H1 (cell line): Measurements from ENCODE around the gene CIITA. TPM values are rescaled to one million over a fixed set of nuclear protein-coding genes. Genes with fewer than 3 reads are reported as not detected.

ENCODE experiments used
- CTCF ChIA-PET: fragments of 300-600 bp; sonication (Branson Sonifier 250); formaldehyde crosslinking; loops from one replicate; lab custom pipeline; 2021; ENCODE audit not compliant: partially characterized antibody; lab: Charles Lee
- POLR2A ChIA-PET: fragments of 300-600 bp; sonication (Branson Sonifier 250); formaldehyde crosslinking; loops from one replicate; lab custom pipeline; 2021; ENCODE audit warnings: inconsistent platforms; ENCODE audit not compliant: partially characterized antibody; lab: Charles Lee
- DNase-seq, 2 experiments: peaks; one replicate each; pipeline versions ENCODE4 v3.0.0 to v3.0.0-alpha.2; 2010 to 2022; ENCODE audit warnings: low spot score in 2 of 2, low read depth in 1 of 2, mixed read lengths in 1 of 2
- FAIRE-seq: peaks from 2 replicates; lab custom pipeline; 2011; peaks lifted over from hg19 to GRCh38; lab: Jason Lieb, UNC
- H2AFZ ChIP-seq: 2 replicates; pipeline ENCODE4 v1.8.1; 2012; ENCODE audit warnings: low read length, inconsistent platforms
- H2AK5ac ChIP-seq: 2 replicates; pipeline ENCODE4 v1.6.1; 2013; ENCODE audit warnings: low read depth, low read length
- H2BK120ac ChIP-seq: replicated peaks from 2 replicates; pipeline ENCODE3; 2013; ENCODE audit warnings: low read depth, low read length, inconsistent platforms
- H2BK12ac ChIP-seq: 2 replicates; pipeline ENCODE4 v1.6.1; 2013; ENCODE audit warnings: low read depth, low read length
- H2BK15ac ChIP-seq: 2 replicates; pipeline ENCODE4 v1.6.1; 2013; ENCODE audit warnings: low read length
- H2BK20ac ChIP-seq: 2 replicates; pipeline ENCODE4 v1.6.1; 2013; ENCODE audit warnings: low read length
- H2BK5ac ChIP-seq: 2 replicates; pipeline ENCODE4 v1.6.1; 2013; ENCODE audit warnings: low read depth, low read length
- H3K14ac ChIP-seq: 2 replicates; pipeline ENCODE4 v1.6.1; 2013; ENCODE audit warnings: inconsistent platforms; ENCODE audit not compliant: insufficient read length
- H3K18ac ChIP-seq: 2 replicates; pipeline ENCODE4 v1.6.1; 2013; ENCODE audit warnings: low read length; ENCODE audit errors: extremely low read depth
- H3K23ac ChIP-seq: 2 replicates; pipeline ENCODE4 v1.6.1; 2013; ENCODE audit warnings: inconsistent platforms; ENCODE audit not compliant: insufficient read length
- H3K23me2 ChIP-seq: 2 replicates; pipeline ENCODE4 v1.6.1; 2013; ENCODE audit warnings: low read depth, low read length
- H3K27ac ChIP-seq: 2 replicates; pipeline ENCODE4 v1.6.1; 2011; ENCODE audit warnings: low read depth, low read length, inconsistent platforms
- H3K27me3 ChIP-seq, 4 experiments: replicated peaks in 1 of 4; 1 replicate in 1 of 4; 2 replicates in 3 of 4; pipeline versions ENCODE4 v1.6.1 to v1.8.1; 2011 to 2013; ENCODE audit warnings: low read length in 3 of 4, mild to moderate bottlenecking in 3 of 4, inconsistent platforms in 2 of 4, mixed read lengths in 2 of 4, moderate library complexity in 1 of 4; ENCODE audit not compliant: control insufficient read depth in 3 of 4, insufficient read depth in 3 of 4; ENCODE audit errors: extremely low read depth in 1 of 4
- H3K36me3 ChIP-seq, 4 experiments: 2 replicates each; pipeline versions ENCODE4 v1.6.1 to v1.8.1; 2011 to 2013; ENCODE audit warnings: mild to moderate bottlenecking in 4 of 4, low read length in 3 of 4, moderate library complexity in 2 of 4, control low read depth in 1 of 4, inconsistent platforms in 1 of 4; ENCODE audit not compliant: insufficient read depth in 4 of 4, control insufficient read depth in 2 of 4
- H3K4ac ChIP-seq: replicated peaks from 2 replicates; pipeline ENCODE3; 2013; ENCODE audit warnings: low read length, low read depth, mixed read lengths, inconsistent platforms; ENCODE audit not compliant: insufficient read length
- H3K4me1 ChIP-seq, 4 experiments: replicated peaks in 1 of 4; 1 replicate in 1 of 4; 2 replicates in 3 of 4; pipeline versions ENCODE4 v1.6.1 to v1.8.1; 2011 to 2013; ENCODE audit warnings: low read length in 3 of 4, inconsistent platforms in 2 of 4, mixed read lengths in 1 of 4; ENCODE audit not compliant: insufficient read depth in 4 of 4, control insufficient read depth in 3 of 4
- H3K4me2 ChIP-seq, 2 experiments: 2 replicates each; pipeline versions ENCODE4 v1.6.1 to v1.8.1; 2011 to 2013; ENCODE audit warnings: low read depth in 2 of 2, low read length in 2 of 2, control low read depth in 1 of 2, inconsistent platforms in 1 of 2, mild to moderate bottlenecking in 1 of 2; ENCODE audit not compliant: insufficient read depth in 1 of 2
- H3K4me3 ChIP-seq, 4 experiments: fragments of 200-600, 300-600 bp in 1 of 4; sonication (generic), shearing (Covaris generic), sonication (Bioruptor Twin) in 1 of 4; 2 replicates each; pipeline versions ENCODE4 v1.5.1 to v1.8.1; 2011 to 2016; ENCODE audit warnings: low read length in 4 of 4, low read depth in 3 of 4, control low read depth in 2 of 4, inconsistent platforms in 2 of 4, mild to moderate bottlenecking in 2 of 4, mixed read lengths in 1 of 4, moderate library complexity in 1 of 4; ENCODE audit not compliant: insufficient read depth in 2 of 4; ENCODE audit errors: extremely low read depth in 1 of 4
- H3K56ac ChIP-seq: replicated peaks from 2 replicates; pipeline ENCODE3; 2013; ENCODE audit warnings: low read depth, mild to moderate bottlenecking, mixed read lengths, low read length, inconsistent platforms; ENCODE audit not compliant: insufficient read length
- H3K79me1 ChIP-seq: 2 replicates; pipeline ENCODE4 v1.6.1; 2013; ENCODE audit warnings: low read depth, low read length, control low read depth
- H3K79me2 ChIP-seq, 2 experiments: 2 replicates each; pipeline versions ENCODE4 v1.6.1 to v1.8.1; 2012 to 2013; ENCODE audit warnings: low read length in 2 of 2, mild to moderate bottlenecking in 2 of 2, inconsistent platforms in 1 of 2; ENCODE audit not compliant: insufficient read depth in 2 of 2, control insufficient read depth in 1 of 2
- H3K9ac ChIP-seq, 4 experiments: replicated peaks in 1 of 4; 1 replicate in 1 of 4; 2 replicates in 3 of 4; pipeline versions ENCODE4 v1.6.1 to v1.8.1; 2011 to 2013; ENCODE audit warnings: low read depth in 3 of 4, low read length in 3 of 4, control low read depth in 2 of 4, mild to moderate bottlenecking in 2 of 4, moderate library complexity in 2 of 4, inconsistent platforms in 1 of 4; ENCODE audit errors: extremely low read depth in 1 of 4
- H3K9me3 ChIP-seq, 2 experiments: 2 replicates each; pipeline versions ENCODE4 v1.6.1 to v1.8.1; 2012 to 2013; ENCODE audit warnings: mild to moderate bottlenecking in 2 of 2, moderate library complexity in 2 of 2, control low read depth in 1 of 2, inconsistent platforms in 1 of 2, low read depth in 1 of 2, low read length in 1 of 2, mixed read lengths in 1 of 2; ENCODE audit not compliant: insufficient read depth in 2 of 2
- H4K20me1 ChIP-seq, 2 experiments: replicated peaks in 1 of 2; 2 replicates each; pipeline versions ENCODE3 to v1.8.1; 2011 to 2013; ENCODE audit warnings: inconsistent platforms in 2 of 2, low read length in 2 of 2, mild to moderate bottlenecking in 1 of 2; ENCODE audit not compliant: insufficient read depth in 2 of 2, control insufficient read depth in 1 of 2
- H4K5ac ChIP-seq: 2 replicates; pipeline ENCODE4 v1.6.1; 2013; ENCODE audit warnings: low read length, low read depth, mixed read lengths, inconsistent platforms; ENCODE audit not compliant: insufficient read length
- H4K8ac ChIP-seq: 2 replicates; pipeline ENCODE4 v1.8.0; 2013; ENCODE audit warnings: mild to moderate bottlenecking, moderate library complexity, low read length, inconsistent platforms; ENCODE audit not compliant: insufficient read depth; ENCODE audit errors: extremely low read depth
- H4K91ac ChIP-seq: replicated peaks from 2 replicates; pipeline ENCODE3; 2013; ENCODE audit warnings: low read length, mixed read lengths, inconsistent platforms; ENCODE audit not compliant: insufficient read length
- ATF2 ChIP-seq: IDR thresholded peaks from 2 replicates; pipeline ENCODE4 v1.6.1; 2012; ENCODE audit warnings: low read length, inconsistent platforms
- CBX5 ChIP-seq: fragments of 300-800, 300-1000 bp; sonication (generic); IDR thresholded peaks from 2 replicates; pipeline ENCODE4 v1.7.1; 2016; ENCODE audit warnings: antibody characterized with exemption, low read length, low read depth
- SIX5 ChIP-seq: IDR thresholded peaks from 2 replicates; pipeline ENCODE4 v1.6.1; 2011; ENCODE audit warnings: mild to moderate bottlenecking, low read depth, low read length
- YY1 ChIP-seq: IDR thresholded peaks from 2 replicates; pipeline ENCODE4 v1.6.1; 2011; ENCODE audit warnings: low read depth, mild to moderate bottlenecking, low read length
- WGBS, 2 experiments: shearing (Covaris generic) in 1 of 2; methylation state at CpG; one replicate each; pipeline versions ENCODE4 v1.1.6 to v1.1.7; 2013 to 2015; ENCODE audit warnings: low lambda C conversion rate in 2 of 2, mixed read lengths in 2 of 2, inconsistent platforms in 1 of 2, low coverage in 1 of 2, missing lambda C conversion rate in 1 of 2; ENCODE audit not compliant: insufficient replicate concordance in 2 of 2, insufficient coverage in 1 of 2, insufficient read length in 1 of 2; ENCODE audit errors: extremely low coverage in 1 of 2, missing lambda C conversion rate in 1 of 2; 5-methylcytosine and 5-hydroxymethylcytosine counted together
- polyA plus RNA-seq, 7 experiments: library from polyadenylated mRNA; depleted of rRNA in 3 of 7; stranded (reverse) in 5 of 7; unstranded in 2 of 7; fragments of >200 nt in 5 of 7; fragments of 200-250 nt in 2 of 7; gene quantifications; 1 replicate in 5 of 7; 2 replicates in 1 of 7; 4 replicates in 1 of 7; pipeline versions ENCODE4 v1.2.1 to v1.2.3, GENCODE V29; 2011 to 2013; ENCODE audit warnings: missing spikeins in 2 of 7, mixed read lengths in 2 of 7
- total RNA-seq: library from RNA; stranded (reverse); fragmentation: NEBNext Ultra II Directional; extraction: Animal tissue kit (Norgen Biotek cat#: 25700); gene quantifications from 2 replicates; pipeline ENCODE4 v1.2.1, GENCODE V29; 2021

CIITA gene
- total and polyA plus RNA-seq, 2 of the 8 experiments (the other 6 are each of a cell fraction or from before 2014, with no cell fraction given), result 0.07 to 0.17 TPM

- no peak overlapping the region; the same call in 1 of the 2 replicates for H2BK12ac ChIP-seq
- no peak overlapping the region for H3K18ac ChIP-seq
- H3K4me2 ChIP-seq, result peak overlapping the region; percentile 86 to 96
- CTCF ChIA-PET, result interaction anchor here (0.7 to 1.5 kb wide), 5 partner anchors 8 to 203 kb away, joined by 3 to 10 read pairs (median 3); no protein-coding TSS in a partner anchor
- H3K4me1 ChIP-seq, result peaks cover 5 to 11% (median 8%) of the 10 kb centered on the region in 4 experiments
- no peak overlapping the region for H3K27ac ChIP-seq
- H3K14ac ChIP-seq, result no peak overlapping the region
- no peak overlapping the region for H3K56ac ChIP-seq
- DNase-seq (no peak), FAIRE-seq (no peak)
- H3K36me3 ChIP-seq, result peaks cover 0 to 4% (median 0%) of the 10 kb centered on the region in 4 experiments; a peak in 1 of 8 replicates
- no peak overlapping the region for H4K91ac ChIP-seq
- peaks cover 12% of the 10 kb centered on the region for H3K79me1 ChIP-seq
- no peak overlapping the region for H2BK120ac ChIP-seq
- no peak overlapping the region for H2AK5ac ChIP-seq
- H2BK20ac ChIP-seq, result no peak overlapping the region
- H4K8ac ChIP-seq, result no peak overlapping the region
- H4K5ac ChIP-seq, result no peak overlapping the region
- POLR2A ChIA-PET, result interaction anchor here (1.0 kb wide), 1 partner anchor 9 kb away, joined by 3 read pairs; no protein-coding TSS in a partner anchor
- H2BK5ac ChIP-seq, result no peak overlapping the region
- WGBS, 2 experiments, result 82% methylated on average over 8 of the region's 8 CpGs; no CpG with 5 or more reads in 1 of the 2 experiments
- H3K4me3 ChIP-seq, result peak overlapping the region; percentile 56 to 68 (median 62); a peak in 7 of 8 replicates
- no peak overlapping the region for H2BK15ac ChIP-seq
- H3K23ac ChIP-seq, result no peak overlapping the region
- peaks cover 0 to 43% of the 10 kb centered on the region in 2 experiments; a peak in 2 of 4 replicates for H3K79me2 ChIP-seq
- no peak overlapping the region; a peak in 1 of 7 replicates for H3K9ac ChIP-seq
- no peaks in the 10 kb centered on the region; a peak in 2 of 7 replicates for H3K27me3 ChIP-seq
- no peak overlapping the region for H3K4ac ChIP-seq
- H2AFZ ChIP-seq, result no peak overlapping the region
- no peaks in the 10 kb centered on the region for H3K9me3 ChIP-seq
- TF ChIP-seq ATF2, result no peak
- no peak for TF ChIP-seq YY1
- no peak for TF ChIP-seq SIX5
- no peak for TF ChIP-seq CBX5
- H4K20me1 ChIP-seq, result peaks cover 18 to 40% of the 10 kb centered on the region in 2 experiments
- H3K23me2 ChIP-seq, result peaks cover 8% of the 10 kb centered on the region
These were observed 63.6 kb downstream of the CIITA start for GRCh38 chr16:10940501-10941079.
